DMS 273 treated with DMSO at 0.1 percent for 48 hours (cell line): Measurements from ENCODE around the gene SATB2.

Experiments used
- DNase-seq: peaks from one replicate; lab custom pipeline; 2025; lab: John Stamatoyannopoulos, UW

Gene SATB2

DNA sequence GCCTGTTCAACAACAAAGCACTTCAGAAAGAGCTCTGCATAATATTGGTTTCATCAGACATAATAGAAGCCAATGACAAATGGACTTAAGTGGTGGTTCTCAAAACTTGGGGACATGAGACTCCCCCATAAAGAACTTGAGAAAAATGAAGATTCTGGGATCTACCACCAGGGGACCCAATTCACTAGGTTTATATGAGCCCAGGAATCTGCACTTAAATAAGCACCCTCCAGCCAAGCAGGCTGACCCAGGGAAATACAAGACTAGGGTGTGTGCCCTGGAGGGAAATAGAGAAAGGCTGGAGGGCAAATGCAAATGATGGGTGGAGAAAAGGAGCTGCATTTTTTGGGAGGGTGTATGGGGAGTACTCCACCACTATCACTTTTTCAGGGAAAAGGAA, 52.5 kb downstream of the SATB2 start:
- DNase-seq, result no peak

DNA sequence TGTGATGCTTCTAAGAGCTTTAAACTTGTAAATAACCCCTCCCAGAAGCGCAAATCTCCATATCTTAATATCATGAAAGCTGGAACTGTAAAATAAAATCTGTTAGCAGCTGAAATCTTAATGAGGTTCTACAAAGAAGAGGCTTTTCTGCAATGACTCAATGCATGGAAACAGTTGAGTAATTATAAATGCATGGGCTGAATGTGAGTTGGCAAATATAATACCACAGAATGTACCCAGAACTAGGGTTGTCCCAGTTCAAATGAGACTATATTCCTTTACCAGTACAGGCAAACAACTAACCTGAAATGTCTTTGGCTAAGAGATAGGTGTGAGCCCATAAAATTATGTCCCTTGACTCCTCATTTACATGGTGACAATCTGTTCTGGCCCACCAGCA, 52.9 kb downstream of the SATB2 start:
- no peak for DNase-seq

DNA sequence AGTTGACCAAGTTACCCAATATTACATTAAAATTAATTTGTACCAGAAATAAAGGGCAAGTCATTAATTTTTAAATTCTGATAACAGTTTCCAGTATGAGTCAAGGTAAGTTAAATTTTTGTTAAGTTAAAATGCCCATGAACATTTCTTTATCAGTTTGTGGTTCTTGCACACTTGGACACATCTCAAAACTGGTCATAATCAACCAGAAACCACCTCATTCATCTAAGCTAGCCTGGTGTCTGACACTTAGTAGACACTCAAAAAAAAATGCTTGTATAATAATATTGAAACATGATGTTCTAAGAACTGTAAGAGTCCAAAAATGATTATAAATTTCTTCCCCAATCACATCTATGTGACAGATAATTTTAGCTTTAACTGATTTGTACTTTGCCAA, 62.4 kb downstream of the SATB2 start:
- no peak for DNase-seq

DNA sequence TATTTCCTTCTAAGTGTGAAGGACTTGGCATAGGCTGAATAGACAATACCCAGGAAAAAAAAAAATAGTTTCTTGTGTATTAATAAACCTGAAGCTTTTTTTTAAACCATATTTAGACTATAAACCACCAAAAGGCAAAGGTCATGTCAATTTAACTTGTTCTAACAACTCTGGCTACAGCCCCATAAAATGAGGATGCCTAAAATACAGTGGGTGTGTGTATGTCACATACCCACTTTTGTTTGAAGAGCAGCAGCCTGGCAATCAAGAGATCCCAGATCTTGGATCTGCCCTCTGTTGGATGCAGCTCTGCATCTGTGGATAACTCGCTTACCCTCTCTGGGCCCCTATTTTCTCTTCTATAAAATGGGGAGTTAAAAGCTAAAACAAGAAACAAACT, 65.4 kb downstream of the SATB2 start:
- DNase-seq, result no peak

DNA sequence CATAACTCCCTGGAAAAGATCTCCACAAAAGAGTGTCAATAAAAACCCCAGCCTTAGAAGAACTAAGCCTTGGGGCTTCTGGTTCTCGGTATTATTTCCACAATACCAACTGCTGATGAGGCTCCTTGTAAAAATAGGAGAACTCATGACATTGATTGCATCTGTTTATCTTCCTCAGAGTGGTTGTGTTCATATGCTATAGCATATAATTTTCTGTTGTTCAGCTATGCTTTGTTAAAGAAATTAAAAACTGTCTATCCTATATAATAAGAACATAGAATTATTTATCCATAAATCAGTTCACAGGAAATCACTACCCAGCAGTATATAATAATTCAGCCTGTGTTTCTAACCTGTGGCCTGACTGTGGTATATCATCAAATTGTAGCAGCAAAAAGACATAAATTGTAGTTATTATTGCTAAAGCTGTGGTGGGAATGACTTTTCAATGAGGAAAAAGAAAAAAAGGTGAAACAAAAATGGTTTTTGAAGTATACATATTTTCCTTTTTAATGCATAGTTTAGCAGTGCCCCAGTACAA, 68.9 kb downstream of the SATB2 start:
- DNase-seq, result no peak

DNA sequence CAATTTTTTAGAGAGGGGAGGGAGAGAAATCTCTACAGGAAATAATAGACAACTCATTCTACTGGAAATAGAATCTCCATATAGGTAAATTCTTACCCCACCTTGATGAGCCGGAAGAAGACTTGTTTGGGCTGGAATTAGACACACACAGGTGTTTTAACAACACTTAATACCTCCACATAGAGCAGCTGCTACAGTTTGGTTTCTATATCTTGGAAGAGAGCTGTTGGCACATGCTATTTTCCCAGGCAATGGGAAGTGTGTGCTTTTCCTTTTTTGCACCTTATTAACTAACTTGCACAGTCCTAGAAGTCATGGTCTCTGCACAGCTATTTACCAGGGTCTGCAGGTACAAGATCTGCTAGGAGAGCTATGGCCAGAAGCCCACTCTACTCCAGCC, 73.7 kb downstream of the SATB2 start:
- no peak for DNase-seq

DNA sequence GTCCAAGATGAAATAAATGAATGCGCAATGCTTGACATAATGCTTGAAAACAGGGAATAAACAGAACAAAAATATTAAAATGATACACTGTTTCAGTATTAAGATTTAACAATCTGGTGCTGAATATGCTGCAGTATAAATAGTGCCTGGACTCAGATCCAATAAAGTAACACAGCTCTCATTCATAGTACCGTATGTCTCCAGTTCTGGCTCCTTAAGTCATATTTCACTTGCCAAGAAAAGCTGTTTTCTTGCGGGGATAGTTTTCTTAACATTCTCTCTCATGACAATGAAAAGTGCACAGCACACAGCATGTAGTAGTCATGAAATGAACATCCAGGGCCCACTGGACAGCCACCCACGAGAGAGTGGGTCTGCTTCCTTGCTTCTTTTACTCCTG, 74.7 kb downstream of the SATB2 start:
- no peak for DNase-seq

DNA sequence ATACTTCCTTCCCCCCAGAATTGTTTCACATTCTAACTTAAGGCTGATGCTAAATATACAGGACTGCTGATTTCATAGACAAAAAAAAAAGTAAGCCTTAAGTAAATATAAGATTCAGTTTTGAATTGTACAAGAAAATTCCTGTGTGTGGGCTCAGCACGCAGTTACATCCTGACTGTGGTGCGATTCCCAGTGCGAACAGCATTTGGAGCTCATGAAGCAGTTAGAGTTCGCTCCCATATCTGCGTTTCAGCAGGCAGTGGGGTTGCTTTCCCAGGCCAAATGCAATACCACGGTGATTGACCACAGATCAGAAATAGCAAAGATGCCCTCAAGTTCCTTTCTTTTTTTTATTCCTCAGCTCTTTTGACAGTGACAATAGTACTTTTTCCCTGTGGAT, 75.6 kb downstream of the SATB2 start:
- no peak for DNase-seq

DNA sequence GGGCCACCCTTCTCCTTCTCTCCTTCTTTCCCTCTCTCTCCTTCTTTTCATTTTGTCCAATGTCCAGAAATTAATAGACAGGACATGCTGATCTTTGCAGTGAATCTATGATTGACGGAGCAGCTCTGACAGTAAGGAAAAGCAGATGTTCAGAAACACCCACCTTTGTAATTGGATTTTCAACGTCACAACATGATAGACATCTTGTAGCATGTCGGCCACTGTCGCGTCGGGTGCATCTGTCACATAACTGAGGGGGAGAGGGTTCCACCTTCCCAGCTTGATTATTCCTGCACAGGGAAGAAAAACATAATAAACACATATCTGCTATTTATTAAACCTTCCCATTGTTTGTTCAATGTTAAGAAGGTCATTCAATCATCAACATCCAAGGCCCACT, 76.2 kb downstream of the SATB2 start:
- DNase-seq, result no peak

DNA sequence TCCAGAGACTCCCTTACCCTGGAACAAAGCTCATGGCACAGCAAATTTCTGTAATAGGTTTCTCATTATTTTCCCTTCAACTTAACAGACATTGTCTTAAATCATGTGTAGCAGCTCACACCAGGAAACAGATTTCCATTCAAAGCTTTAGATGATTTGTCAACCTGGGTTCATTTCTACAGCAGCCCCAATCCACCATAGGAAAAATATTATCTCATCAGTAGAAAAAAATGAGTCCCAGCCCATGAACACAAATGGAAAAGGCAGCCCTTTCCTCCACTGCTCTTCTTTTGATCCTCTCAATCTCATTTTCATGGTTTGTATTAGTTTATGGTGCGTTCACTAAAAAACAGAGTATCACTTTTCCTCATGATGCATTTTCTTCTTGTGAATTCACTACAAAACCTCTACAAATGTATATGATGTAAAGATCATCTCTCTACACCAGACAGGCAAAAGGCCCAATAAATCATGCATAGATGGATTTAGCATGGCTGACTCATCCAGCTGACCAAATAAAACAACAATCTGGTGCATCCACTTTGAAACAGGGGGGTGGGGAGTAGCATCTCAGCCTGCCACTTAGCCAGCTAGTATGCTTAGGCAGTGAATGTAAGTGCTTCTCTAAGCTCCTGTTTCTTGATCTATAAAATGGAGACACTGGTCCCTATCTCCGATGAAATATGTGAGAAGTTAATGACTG, 78.6 kb downstream of the SATB2 start:
- no peak for DNase-seq

DNA sequence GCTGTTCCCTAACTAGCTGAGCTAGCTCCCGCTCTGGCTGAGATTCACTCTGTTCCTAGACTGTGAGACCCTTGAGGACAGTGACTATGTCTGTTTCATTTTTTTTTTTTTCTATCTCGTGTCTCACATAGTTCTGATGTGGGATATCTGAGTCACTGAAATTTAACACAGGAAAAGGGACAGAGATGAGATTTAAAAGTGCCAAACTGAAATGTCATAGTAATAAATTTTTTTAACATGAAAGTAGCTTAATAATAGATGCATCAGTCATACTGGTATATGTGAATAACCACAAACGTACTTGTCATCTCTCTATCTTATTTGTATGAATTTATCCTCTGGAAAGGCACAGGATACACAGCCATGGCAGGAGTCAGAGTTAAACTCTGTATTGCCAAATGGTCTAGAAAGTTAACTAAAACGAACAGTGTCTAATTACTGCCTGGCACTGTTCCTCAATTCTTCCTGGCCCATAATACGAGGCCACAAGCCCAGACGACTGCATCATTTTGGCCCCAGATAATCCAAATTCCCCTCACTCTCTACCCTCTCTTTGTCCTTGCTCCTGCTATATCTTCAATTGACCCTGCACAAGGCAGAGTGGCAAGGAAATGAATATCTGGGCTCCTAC, 87.5 kb downstream of the SATB2 start:
- DNase-seq, result no peak

DNA sequence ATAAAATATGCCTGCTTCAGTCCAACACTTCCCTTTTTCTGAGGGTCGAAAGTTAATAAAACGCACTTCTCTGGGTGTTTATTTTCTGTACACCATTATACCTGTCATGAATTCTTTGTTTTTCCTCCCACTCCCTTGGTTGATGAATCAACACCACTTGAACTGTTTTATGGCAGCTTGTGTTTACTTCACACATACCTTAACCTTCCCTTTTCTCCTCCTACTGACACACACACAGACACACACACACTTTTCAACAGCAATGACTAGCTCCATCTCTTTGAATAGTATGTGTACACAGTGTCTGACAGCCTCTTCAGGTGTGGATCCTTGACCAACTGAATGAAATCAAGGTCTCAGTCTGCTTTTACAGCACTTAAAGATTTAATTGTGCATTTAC, 91.3 kb downstream of the SATB2 start:
- no peak for DNase-seq

DNA sequence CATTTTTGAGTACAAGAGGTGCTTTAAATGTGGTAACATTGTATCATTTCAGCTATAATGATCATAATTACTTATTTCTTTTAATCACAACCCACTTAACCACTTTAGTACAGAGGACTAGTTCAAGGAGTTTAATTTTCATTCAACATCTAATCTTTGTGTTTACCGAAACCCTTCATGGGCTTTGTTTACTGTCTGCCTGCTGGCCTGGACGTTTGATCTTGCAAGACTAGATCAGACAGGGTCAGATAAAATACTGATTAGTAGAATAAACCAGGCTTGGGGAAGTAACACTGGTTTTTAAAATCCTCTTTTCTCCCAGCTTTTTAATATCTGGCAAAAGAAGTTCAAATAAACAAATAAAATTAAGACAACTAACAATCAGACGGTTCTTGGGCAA, 93.6 kb downstream of the SATB2 start:
- DNase-seq, result no peak

DNA sequence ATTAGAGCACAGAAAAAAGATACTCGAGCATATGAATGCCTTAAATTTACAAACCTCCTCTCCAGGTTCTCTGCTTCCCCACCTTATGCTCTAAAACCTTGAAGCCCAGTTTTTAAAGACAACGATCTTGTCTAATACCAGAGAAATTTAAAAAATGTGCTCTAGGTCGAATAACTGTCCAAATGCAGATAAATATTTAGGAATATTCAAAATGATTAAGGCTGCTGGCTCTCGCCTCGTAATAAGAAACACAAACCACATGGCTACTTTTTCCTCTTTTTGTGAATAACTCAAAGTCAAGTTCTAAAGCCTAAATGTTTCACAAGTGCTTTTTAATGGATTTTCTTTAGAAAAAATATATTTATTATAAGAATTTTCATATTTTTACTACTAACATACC, 101.3 kb downstream of the SATB2 start:
- no peak for DNase-seq

DNA sequence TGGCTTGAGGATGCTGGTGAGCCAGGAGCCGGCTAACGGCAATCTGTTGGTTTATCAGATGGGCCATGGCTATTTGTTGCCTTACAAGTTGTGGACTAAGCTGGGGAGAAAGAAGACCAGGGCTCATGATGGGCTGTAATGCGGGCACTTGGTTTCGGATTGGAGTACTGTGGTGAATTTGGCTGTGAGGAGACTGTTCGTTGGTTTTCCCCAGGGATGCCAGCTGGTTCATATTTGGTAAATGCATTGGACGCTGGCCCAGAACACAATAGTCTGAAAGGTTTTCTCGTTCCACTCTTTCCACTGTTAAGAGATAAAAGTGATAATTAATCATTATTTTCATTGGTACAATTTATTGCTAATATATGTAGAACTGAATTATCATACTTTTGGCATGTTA, 108.9 kb downstream of the SATB2 start:
- no peak for DNase-seq

DNA sequence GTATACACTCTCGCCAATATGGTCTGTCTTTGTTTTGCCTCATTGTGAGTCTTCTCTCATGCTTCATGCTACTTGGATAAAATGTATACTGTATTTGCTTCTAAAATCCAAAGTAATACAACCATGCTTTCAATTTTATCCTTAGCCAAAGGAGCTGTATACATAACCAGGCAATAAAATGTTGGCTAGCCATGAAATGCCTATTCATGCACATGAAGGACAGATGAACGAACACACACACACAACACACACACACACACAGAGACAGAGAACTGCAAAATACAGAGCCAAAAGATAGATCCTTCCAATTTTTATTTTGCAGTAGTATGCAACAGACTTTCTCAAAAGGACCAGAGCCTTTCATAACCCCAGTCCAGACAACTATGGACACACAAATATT, 113.7 kb downstream of the SATB2 start:
- DNase-seq, result no peak

DNA sequence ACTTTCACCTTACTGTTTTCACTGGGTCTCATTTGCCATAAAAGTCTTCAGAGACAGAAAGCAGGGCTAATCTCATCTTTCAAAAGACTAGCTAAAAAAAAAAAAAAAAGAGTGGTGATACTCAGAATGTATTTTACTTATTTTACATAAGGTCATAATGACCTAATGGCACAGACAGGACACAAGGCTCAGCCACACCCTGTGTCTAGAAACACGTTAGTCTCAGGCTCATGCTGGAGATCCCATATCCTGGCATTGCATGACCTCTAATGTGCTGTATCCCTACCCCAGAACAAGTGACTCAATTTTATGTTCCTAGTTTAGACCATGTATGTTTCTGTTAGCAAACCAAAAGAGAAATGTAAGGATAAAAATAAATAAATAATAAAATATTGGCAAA, 115.4 kb downstream of the SATB2 start:
- no peak for DNase-seq

DNA sequence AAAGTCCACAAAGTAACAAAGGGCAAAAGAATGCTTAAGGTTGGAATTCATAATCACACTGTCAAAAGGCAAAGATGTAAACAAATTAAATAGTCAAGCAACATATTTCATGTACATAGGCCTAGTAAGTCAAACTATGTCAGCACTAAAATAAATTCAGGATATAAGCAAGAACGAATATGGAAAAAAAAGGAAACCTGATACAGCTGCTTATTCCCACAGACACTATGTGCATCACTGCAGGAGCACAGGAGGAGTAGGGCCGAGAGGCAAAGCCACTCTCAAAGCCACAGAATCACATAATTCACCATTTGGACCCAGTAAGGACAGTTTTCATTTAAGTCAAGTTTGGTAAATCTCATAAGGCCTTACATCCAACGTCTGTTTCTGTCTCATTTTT, 116.6 kb downstream of the SATB2 start:
- no peak for DNase-seq

DNA sequence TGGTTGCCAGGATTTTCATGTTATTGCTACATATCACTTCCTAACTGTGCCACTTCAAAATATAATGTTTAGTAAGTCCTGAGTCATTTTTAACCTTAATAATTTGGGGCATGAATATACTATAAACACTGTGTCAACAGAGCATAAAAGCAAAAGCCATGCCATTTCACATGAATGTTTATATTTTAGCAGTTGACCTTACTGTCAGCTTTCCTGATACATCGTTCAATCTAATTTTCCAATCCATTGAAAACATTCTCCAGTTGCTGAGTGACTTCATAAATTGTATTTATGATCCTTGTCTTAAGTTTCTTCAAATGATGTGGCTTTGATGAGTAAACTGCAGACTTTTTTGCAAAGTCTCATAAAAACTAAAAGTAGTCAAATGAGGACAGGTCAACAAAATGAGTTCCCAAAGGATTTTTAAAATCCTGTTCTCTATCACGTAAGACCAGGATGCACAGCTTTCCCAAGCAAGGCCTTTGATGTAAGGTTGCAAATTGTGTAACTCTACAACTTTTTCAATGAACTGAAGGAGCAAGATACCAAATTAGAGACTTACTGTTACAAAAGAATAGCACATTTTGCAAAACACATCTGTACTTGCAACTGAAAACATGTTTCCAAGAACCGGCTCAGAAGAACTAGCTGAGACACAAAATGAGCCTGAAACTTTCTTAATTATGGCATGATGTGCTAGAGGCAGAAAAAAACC, 117.7 kb downstream of the SATB2 start:
- no peak for DNase-seq

DNA sequence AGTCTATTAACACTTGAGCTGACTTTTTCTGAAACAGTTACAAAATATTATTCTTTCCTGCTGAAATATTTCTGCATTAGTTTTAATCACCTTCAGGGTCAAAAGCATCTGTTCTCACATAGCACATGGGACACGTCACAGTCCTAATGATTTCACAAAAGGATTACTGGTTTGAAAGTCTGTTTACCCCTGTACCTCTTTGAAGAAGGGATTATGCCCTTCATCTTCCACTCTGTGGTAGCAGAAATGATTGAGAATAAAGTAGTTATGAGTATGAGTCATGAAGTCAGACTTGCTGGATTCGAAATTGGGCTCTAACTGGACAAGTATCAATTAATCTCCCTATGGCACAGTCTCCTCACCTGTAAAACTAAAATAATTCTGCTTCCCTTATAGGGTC, 121.2 kb downstream of the SATB2 start:
- DNase-seq, result no peak

DNA sequence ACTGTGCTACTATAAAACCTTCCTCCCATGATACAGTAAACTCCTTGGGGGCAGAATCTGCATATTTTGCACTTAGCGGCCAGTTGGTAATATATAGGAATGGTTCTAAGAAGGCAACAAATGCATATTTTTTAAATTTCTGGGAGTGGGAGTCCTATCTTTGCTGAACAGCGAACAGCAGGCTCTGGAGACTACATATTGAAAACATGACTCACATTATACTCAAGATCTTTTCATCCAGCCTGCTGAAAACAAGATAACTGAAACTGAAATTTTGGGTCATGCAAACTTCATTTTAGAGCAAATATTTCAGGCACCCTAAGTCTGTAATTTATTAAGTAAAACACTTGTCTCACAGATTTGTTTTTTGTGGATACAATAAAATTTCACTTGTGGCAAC, 122.2 kb downstream of the SATB2 start:
- DNase-seq, result no peak

DNA sequence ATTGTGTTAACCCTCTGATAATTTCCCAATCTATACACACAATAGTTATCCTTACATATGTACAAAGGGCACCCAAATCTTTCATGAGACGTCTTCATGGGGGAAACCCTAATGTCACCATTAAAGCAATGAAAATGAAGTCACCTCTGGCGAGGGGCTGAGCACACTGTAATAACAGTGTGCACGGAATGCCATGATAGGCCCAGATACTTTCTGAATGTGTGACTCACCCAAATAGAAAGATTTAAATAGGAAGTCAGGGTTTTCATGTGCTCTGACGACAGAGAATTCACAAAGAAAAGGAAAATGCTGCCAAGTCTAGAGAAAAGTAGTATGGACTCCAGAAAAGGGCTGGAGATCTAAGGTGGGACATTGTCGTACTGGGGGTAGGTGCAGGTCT, 128.3 kb downstream of the SATB2 start:
- no peak for DNase-seq

DNA sequence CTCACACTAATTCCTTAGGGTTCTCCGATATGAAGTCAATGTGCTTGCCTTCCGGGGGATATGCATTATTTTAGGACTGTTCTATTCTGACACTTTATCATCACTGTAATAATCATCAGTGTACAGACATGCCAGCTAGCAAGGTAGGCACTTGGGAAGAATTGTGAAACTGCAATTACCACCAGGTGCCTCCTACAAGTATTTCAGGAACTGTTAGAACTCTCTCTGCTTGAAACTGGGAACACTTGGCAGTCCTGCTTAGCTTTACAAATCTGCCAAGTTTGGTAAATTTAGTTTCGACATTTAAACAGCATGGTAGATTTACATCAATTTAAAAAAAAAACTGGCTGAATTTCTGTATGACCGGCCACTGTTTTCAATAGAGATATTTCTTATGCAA, 128.7 kb downstream of the SATB2 start:
- no peak for DNase-seq
